Neural cell (in vitro differentiated cells): ENCODE data around the gene TOMM22. TPM values are rescaled to one million over a fixed set of nuclear protein-coding genes. Genes with fewer than 3 reads are reported as not detected.

Source experiments
- H2AFZ ChIP-seq: fragments of 200-600, 300-800 bp; sonication (generic), shearing (Covaris generic); 2 replicates; pipeline ENCODE4 v1.6.0; 2014; ENCODE audit warnings: low read depth, mild to moderate bottlenecking, antibody characterized with exemption, low read length, moderate library complexity
- H3F3A ChIP-seq: fragments of 200-600 bp; shearing (Covaris generic); 2 replicates; pipeline ENCODE4 v1.6.1; 2016; ENCODE audit warnings: mild to moderate bottlenecking, moderate library complexity, mixed read lengths, antibody characterized with exemption, low read length; ENCODE audit not compliant: insufficient read depth, poor library complexity, severe bottlenecking
- H3K27ac ChIP-seq: fragments of 200-600, 300-800 bp; sonication (generic), shearing (Covaris generic); 2 replicates; pipeline ENCODE4 v1.5.1; 2014; ENCODE audit warnings: mild to moderate bottlenecking, low read length, moderate library complexity
- H3K27me3 ChIP-seq: fragments of 300-800, 200-600 bp; sonication (generic), shearing (Covaris generic); 2 replicates; pipeline ENCODE4 v1.6.0; 2014; ENCODE audit warnings: mild to moderate bottlenecking, low read depth, low read length, moderate library complexity; ENCODE audit not compliant: insufficient read depth
- H3K36me3 ChIP-seq: fragments of 300-800, 200-600 bp; sonication (generic), shearing (Covaris generic); 2 replicates; pipeline ENCODE4 v1.5.1; 2014; ENCODE audit warnings: mild to moderate bottlenecking, antibody characterized with exemption, low read length, moderate library complexity; ENCODE audit not compliant: insufficient read depth
- H3K4me2 ChIP-seq: fragments of 300-800, 200-600 bp; sonication (generic), shearing (Covaris generic); 2 replicates; pipeline ENCODE4 v1.6.0; 2014; ENCODE audit warnings: mild to moderate bottlenecking, low read length
- H3K4me3 ChIP-seq: fragments of 300-800, 200-600 bp; sonication (generic), shearing (Covaris generic); 2 replicates; pipeline ENCODE4 v1.5.1; 2014; ENCODE audit warnings: mild to moderate bottlenecking, low read length, moderate library complexity
- H3K79me2 ChIP-seq: fragments of 200-600 bp; shearing (Covaris generic); replicated peaks from 2 replicates; pipeline ENCODE4 v1.6.0; 2014; ENCODE audit warnings: mild to moderate bottlenecking, low read length, moderate library complexity; ENCODE audit not compliant: insufficient read depth
- H3K9ac ChIP-seq: fragments of 300-800, 200-600 bp; sonication (generic), shearing (Covaris generic); 2 replicates; pipeline ENCODE4 v1.6.1; 2016; ENCODE audit warnings: mild to moderate bottlenecking, low read length, mixed read lengths
- H3K9me2 ChIP-seq: fragments of 200-600 bp; shearing (Covaris generic); 2 replicates; pipeline ENCODE4 v1.6.1; 2016; ENCODE audit warnings: mild to moderate bottlenecking, low read length, mixed read lengths; ENCODE audit not compliant: insufficient read depth
- H3K9me3 ChIP-seq: fragments of 200-600, 300-800 bp; sonication (generic), shearing (Covaris generic); 2 replicates; pipeline ENCODE4 v1.6.1; 2016; ENCODE audit warnings: mild to moderate bottlenecking, mixed run types, low read length, moderate library complexity, mixed read lengths
- H4K20me1 ChIP-seq: fragments of 200-600 bp; shearing (Covaris generic); 2 replicates; pipeline ENCODE4 v1.6.1; 2016; ENCODE audit warnings: mild to moderate bottlenecking, mixed run types; ENCODE audit not compliant: insufficient read depth
- CTCF ChIP-seq: fragments of 450-650 bp; IDR thresholded peaks from 2 replicates; pipeline ENCODE4 v1.5.1; 2014; ENCODE audit warnings: antibody characterized with exemption, mild to moderate bottlenecking, moderate library complexity; ENCODE audit not compliant: poor library complexity, severe bottlenecking
- EP300 ChIP-seq: fragments of 450-650 bp; conservative IDR thresholded peaks from 2 replicates; pipeline ENCODE4 v1.6.1; 2014; ENCODE audit warnings: antibody characterized with exemption, mild to moderate bottlenecking, moderate library complexity; ENCODE audit not compliant: poor library complexity, severe bottlenecking
- EZH2 ChIP-seq: fragments of 200-600, 300-800 bp; shearing (Covaris generic), sonication (generic); IDR thresholded peaks from 2 replicates; pipeline ENCODE4 v1.6.1; 2014; ENCODE audit warnings: antibody characterized with exemption, low read length, borderline replicate concordance, mild to moderate bottlenecking; ENCODE audit not compliant: insufficient read depth, poor library complexity, severe bottlenecking
- MXI1 ChIP-seq: fragments of 450-650 bp; conservative IDR thresholded peaks from 2 replicates; pipeline ENCODE4 v1.6.1; 2014; ENCODE audit warnings: antibody characterized with exemption, mild to moderate bottlenecking; ENCODE audit not compliant: poor library complexity, severe bottlenecking
- POLR2AphosphoS5 ChIP-seq: IDR thresholded peaks from 2 replicates; pipeline ENCODE4 v1.6.1; 2012
- RAD21 ChIP-seq: fragments of 450-650 bp; conservative IDR thresholded peaks from 2 replicates; pipeline ENCODE4 v1.6.1; 2014; ENCODE audit warnings: antibody characterized with exemption, mild to moderate bottlenecking, moderate library complexity
- REST ChIP-seq: IDR thresholded peaks from 2 replicates; pipeline ENCODE4 v1.6.1; 2012; ENCODE audit warnings: borderline replicate concordance
- SMC3 ChIP-seq: fragments of 450-650 bp; conservative IDR thresholded peaks from 2 replicates; pipeline ENCODE4 v1.6.1; 2014; ENCODE audit warnings: antibody characterized with exemption, mild to moderate bottlenecking, moderate library complexity; ENCODE audit not compliant: poor library complexity
- TAF1 ChIP-seq: IDR thresholded peaks from 2 replicates; pipeline ENCODE4 v1.6.1; 2012; ENCODE audit warnings: low read depth
- polyA plus RNA-seq: library from polyadenylated mRNA; depleted of rRNA; stranded (reverse); fragments of >200 nt; gene quantifications from 2 replicates; pipeline ENCODE4 v1.2.3, GENCODE V29; 2014

The TOMM22 gene
- polyA plus RNA-seq, 1 donor from 2014 or later: 112 TPM

GRCh38 chr22:38656256-38657044 is 25.3 kb upstream of the TOMM22 start, which contains the start of the genes CBY1 and FAM227A:
Gene CBY1 (plus strand): TSS chr22:38656638. CDS start chr22:38668055, 11,417 bp downstream.
Gene FAM227A (minus strand): TSS chr22:38656392. CDS start chr22:38650168, 6,224 bp downstream.
- peak within 1 kb of the TSS; percentile 62 for H2AFZ ChIP-seq
- peak within 1 kb of the TSS; percentile 78 for H3K4me2 ChIP-seq
- H3K27me3 ChIP-seq: no peaks in the 10 kb centered on the region
- H4K20me1 ChIP-seq: no peaks in the 10 kb centered on the region
- no peaks in the 10 kb centered on the region for H3K36me3 ChIP-seq
- peak within 1 kb of the TSS; percentile 97 for H3K9ac ChIP-seq
- H3K9me2 ChIP-seq: no peaks in the 10 kb centered on the region
- peak; percentile 44 for TF ChIP-seq TAF1
- TF ChIP-seq REST: no peak
- no peak for TF ChIP-seq CTCF
- TF ChIP-seq RAD21: no peak
- TF ChIP-seq MXI1: peak; percentile 89
- TF ChIP-seq EZH2: no peak
- TF ChIP-seq EP300: peak; percentile 66
- TF ChIP-seq SMC3: no peak
- peak; percentile 88 for TF ChIP-seq POLR2AphosphoS5
- peak within 1 kb of the TSS; percentile 80 for H3K4me3 ChIP-seq
- H3K9me3 ChIP-seq: no peaks in the 10 kb centered on the region
- H3F3A ChIP-seq: no peaks in the 10 kb centered on the region
- peak within 1 kb of the TSS; percentile 98 for H3K27ac ChIP-seq
- peaks cover 23% of the 10 kb centered on the region for H3K79me2 ChIP-seq

DNA sequence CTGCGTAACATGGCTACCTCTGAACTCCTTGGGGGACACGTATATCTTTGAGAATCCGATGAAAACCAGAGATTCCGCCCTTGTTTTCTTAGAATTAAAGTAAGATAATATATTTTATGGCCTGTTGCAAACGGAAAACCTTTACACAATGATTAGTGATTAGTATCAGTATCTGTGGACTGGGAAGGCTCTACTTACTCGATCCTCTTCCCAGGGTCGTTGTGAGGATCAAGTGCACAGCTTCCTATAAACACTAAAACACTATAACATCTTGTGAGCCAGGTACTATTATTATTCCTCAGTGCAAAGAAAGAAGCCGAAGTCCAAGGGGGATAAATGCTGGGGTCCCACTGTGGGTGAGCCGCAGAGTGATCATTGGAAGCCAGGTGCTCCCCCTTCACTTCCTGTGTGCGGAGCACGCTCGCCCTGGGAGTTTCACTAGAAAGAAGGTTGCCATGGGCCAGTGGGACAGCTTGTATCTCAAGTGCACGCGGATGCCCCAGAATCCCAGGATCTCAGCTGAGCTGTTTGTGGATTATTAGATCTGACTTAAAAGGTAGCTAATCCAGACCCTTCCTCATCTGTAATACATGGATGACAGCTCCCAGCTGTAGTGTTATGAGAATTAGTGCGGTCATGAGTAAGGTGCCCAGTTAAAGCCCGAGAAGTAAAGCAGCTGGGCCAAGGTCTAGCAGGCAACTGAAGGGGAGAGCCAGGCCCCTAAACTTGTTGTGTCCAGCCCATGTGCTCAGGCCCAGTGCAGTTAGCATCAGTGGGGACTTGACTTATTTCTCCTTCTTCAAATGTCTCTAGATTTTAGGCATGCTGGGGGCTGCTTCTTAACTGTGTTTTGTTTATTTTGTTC is 24.5 kb upstream of the TOMM22 start:
- Histone ChIP-seq H2AFZ (peak overlapping the region; percentile 62), H4K20me1 (no peaks in the 10 kb centered on the region), H3K9ac (peak overlapping the region; percentile 97), H3K9me3 (no peaks in the 10 kb centered on the region), H3K4me3 (peak overlapping the region; percentile 80), H3K79me2 (peaks cover 27% of the 10 kb centered on the region), H3K4me2 (peak overlapping the region; percentile 78), H3K27me3 (no peaks in the 10 kb centered on the region), H3K27ac (peak overlapping the region; percentile 98), H3K9me2 (no peaks in the 10 kb centered on the region), H3F3A (no peaks in the 10 kb centered on the region), H3K36me3 (no peaks in the 10 kb centered on the region)
- peak; percentile 14 for TF ChIP-seq POLR2AphosphoS5
- TF ChIP-seq SMC3: no peak
- TF ChIP-seq TAF1: no peak
